ENCODE data around the gene PAFAH2.

PAFAH2 gene

GRCh38 chr1:26032656-26033357 lies 34.9 kb upstream of the PAFAH2 start:
- H2AFZ ChIP-seq (ENCODE audit: low read length) = no peak overlapping the region
- no peak for DNase-seq
- no peaks in the 10 kb centered on the region for H3F3A ChIP-seq (ENCODE audit: insufficient read depth, low read length)
- H3K4me1 ChIP-seq (ENCODE audit: low read length) = 0 out of 2 replicates have a peak, but pooled peaks cover 3% of the 10 kb centered on the region
- H3K27ac ChIP-seq (ENCODE audit: low read length) = no peak overlapping the region
- H3K9me3 ChIP-seq (replicated peaks; ENCODE audit: insufficient read depth, low read length) = no peaks in the 10 kb centered on the region
- no peaks in the 10 kb centered on the region for H3K9me2 ChIP-seq (replicated peaks; ENCODE audit: insufficient read depth, low read length)
- H3K27me3 ChIP-seq (replicated peaks; ENCODE audit: insufficient read depth, low read length) = peaks cover 51% of the 10 kb centered on the region
- no peak overlapping the region for H3K4me3 ChIP-seq (ENCODE audit: low read length)
- no peaks in the 10 kb centered on the region for H4K20me1 ChIP-seq (ENCODE audit: insufficient read depth, low read length)
- H3K9ac ChIP-seq (ENCODE audit: low read length) = no peak overlapping the region
- TF ChIP-seq EZH2 (optimal IDR thresholded peaks at IDR 0.05; ENCODE audit: low read depth, low read length) = no peak
- no peak for TF ChIP-seq EZH2phosphoT487 (IDR thresholded peaks at IDR 0.05; ENCODE audit: low read length)
- TF ChIP-seq, protein P1, sequence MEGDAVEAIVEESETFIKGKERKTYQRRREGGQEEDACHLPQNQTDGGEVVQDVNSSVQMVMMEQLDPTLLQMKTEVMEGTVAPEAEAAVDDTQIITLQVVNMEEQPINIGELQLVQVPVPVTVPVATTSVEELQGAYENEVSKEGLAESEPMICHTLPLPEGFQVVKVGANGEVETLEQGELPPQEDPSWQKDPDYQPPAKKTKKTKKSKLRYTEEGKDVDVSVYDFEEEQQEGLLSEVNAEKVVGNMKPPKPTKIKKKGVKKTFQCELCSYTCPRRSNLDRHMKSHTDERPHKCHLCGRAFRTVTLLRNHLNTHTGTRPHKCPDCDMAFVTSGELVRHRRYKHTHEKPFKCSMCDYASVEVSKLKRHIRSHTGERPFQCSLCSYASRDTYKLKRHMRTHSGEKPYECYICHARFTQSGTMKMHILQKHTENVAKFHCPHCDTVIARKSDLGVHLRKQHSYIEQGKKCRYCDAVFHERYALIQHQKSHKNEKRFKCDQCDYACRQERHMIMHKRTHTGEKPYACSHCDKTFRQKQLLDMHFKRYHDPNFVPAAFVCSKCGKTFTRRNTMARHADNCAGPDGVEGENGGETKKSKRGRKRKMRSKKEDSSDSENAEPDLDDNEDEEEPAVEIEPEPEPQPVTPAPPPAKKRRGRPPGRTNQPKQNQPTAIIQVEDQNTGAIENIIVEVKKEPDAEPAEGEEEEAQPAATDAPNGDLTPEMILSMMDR (IDR thresholded peaks at IDR 0.05; ENCODE audit: low read length) = no peak
- no peak overlapping the region for H3K4me2 ChIP-seq (ENCODE audit: low read depth, low read length)
- no peaks in the 10 kb centered on the region for H3K36me3 ChIP-seq (replicated peaks; ENCODE audit: insufficient read depth, low read length)
- no peaks in the 10 kb centered on the region for H3K79me2 ChIP-seq (ENCODE audit: low read length)

DNA sequence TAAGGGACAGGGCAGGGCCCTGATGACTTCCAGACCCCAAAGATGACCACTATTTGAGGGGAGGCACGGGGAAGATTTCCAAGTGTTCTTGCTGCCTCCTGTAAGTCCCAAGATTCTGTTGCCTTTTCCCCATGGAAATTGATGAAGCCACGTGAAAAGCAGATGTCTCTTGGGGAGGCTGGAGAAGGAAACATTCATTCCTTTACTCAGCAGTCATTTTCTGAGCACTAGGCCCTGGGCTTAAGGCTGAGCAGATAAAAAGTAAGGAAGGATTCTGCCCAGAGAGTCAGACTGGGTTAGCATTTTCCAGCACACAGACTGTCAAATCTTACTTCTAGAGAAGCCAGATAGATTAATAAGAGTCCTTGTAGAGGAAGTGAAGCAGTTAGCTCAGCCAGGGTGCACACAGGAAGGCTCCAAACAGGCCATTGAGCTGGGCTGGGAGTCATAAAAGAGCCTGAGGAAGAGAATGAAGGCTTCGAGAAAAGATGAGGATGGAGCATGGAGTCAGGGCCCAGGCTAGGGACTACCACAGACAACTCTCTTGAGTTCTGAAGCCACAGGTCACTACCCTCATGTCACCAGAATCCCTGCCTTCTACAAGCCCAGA lies 33.9 kb upstream of the PAFAH2 start:
- H3K4me1 ChIP-seq (ENCODE audit: low read length) = 0 out of 2 replicates have a peak, but pooled peaks cover 3% of the 10 kb centered on the region
- no peaks in the 10 kb centered on the region for H3K9me2 ChIP-seq (replicated peaks; ENCODE audit: insufficient read depth, low read length)
- no peak overlapping the region for H3K9ac ChIP-seq (ENCODE audit: low read length)
- no peak overlapping the region for H3K4me2 ChIP-seq (ENCODE audit: low read depth, low read length)
- no peak overlapping the region for H2AFZ ChIP-seq (ENCODE audit: low read length)
- no peaks in the 10 kb centered on the region for H3K79me2 ChIP-seq (ENCODE audit: low read length)
- no peak for DNase-seq
- no peak overlapping the region for H3K27ac ChIP-seq (ENCODE audit: low read length)
- no peak overlapping the region for H3K4me3 ChIP-seq (ENCODE audit: low read length)
- no peaks in the 10 kb centered on the region for H3K36me3 ChIP-seq (replicated peaks; ENCODE audit: insufficient read depth, low read length)
- H3K27me3 ChIP-seq (replicated peaks; ENCODE audit: insufficient read depth, low read length) = peaks cover 51% of the 10 kb centered on the region
- no peaks in the 10 kb centered on the region for H3F3A ChIP-seq (ENCODE audit: insufficient read depth, low read length)
- TF ChIP-seq EZH2phosphoT487 (IDR thresholded peaks at IDR 0.05; ENCODE audit: low read length) (no peak), EZH2 (optimal IDR thresholded peaks at IDR 0.05; ENCODE audit: low read depth, low read length) (no peak)
- TF ChIP-seq, protein P1 (IDR thresholded peaks at IDR 0.05; ENCODE audit: low read length) = no peak
- H3K9me3 ChIP-seq (replicated peaks; ENCODE audit: insufficient read depth, low read length) = no peaks in the 10 kb centered on the region
- no peaks in the 10 kb centered on the region for H4K20me1 ChIP-seq (ENCODE audit: insufficient read depth, low read length)

GRCh38 chr1:26031196-26031595 lies 33.3 kb upstream of the PAFAH2 start:
- Histone ChIP-seq H3F3A (ENCODE audit: insufficient read depth, low read length) (no peaks in the 10 kb centered on the region), H3K4me3 (ENCODE audit: low read length) (no peak overlapping the region), H3K36me3 (replicated peaks; ENCODE audit: insufficient read depth, low read length) (no peaks in the 10 kb centered on the region), H3K4me2 (ENCODE audit: low read depth, low read length) (no peak overlapping the region), H3K9me2 (replicated peaks; ENCODE audit: insufficient read depth, low read length) (no peaks in the 10 kb centered on the region), H3K9me3 (replicated peaks; ENCODE audit: insufficient read depth, low read length) (no peaks in the 10 kb centered on the region), H4K20me1 (ENCODE audit: insufficient read depth, low read length) (no peaks in the 10 kb centered on the region), H3K27ac (ENCODE audit: low read length) (no peak overlapping the region), H3K27me3 (replicated peaks; ENCODE audit: insufficient read depth, low read length) (peaks cover 51% of the 10 kb centered on the region), H3K79me2 (ENCODE audit: low read length) (no peaks in the 10 kb centered on the region), H3K4me1 (ENCODE audit: low read length) (0 out of 2 replicates have a peak, but pooled peaks cover 3% of the 10 kb centered on the region), H2AFZ (ENCODE audit: low read length) (no peak overlapping the region), H3K9ac (ENCODE audit: low read length) (no peak overlapping the region)
- DNase-seq = no peak
- TF ChIP-seq EZH2phosphoT487 (IDR thresholded peaks at IDR 0.05; ENCODE audit: low read length) = no peak
- TF ChIP-seq, protein P1 (IDR thresholded peaks at IDR 0.05; ENCODE audit: low read length) = no peak
- TF ChIP-seq EZH2 (optimal IDR thresholded peaks at IDR 0.05; ENCODE audit: low read depth, low read length) = no peak
